GM18951 (cell line): ENCODE data around the gene SUSD1.

Experiments
- POLR2A ChIP-seq: IDR thresholded peaks from 4 replicates; pipeline ENCODE4 v1.6.1; 2011; ENCODE audit warnings: mild to moderate bottlenecking; ENCODE audit not compliant: insufficient read length, insufficient read depth; ENCODE audit errors: extremely low read depth
- in situ Hi-C: fragments of 300-500 bp; cut with MboI; formaldehyde crosslinking; loops from one replicate; pipeline ENCODE4 v1.12.0; 2022; ENCODE audit warnings: low sequenced_read_pairs, mixed read lengths, inconsistent platforms; ENCODE audit not compliant: unreplicated experiment

The SUSD1 gene

GRCh38 chr9:112072721-112073638, 102.1 kb downstream of the SUSD1 start:
- in situ Hi-C loops, result loop anchor here (10.0 kb wide), 1 partner anchor 308 kb away; no protein-coding TSS in a partner anchor
- TF ChIP-seq POLR2A, result no peak

DNA sequence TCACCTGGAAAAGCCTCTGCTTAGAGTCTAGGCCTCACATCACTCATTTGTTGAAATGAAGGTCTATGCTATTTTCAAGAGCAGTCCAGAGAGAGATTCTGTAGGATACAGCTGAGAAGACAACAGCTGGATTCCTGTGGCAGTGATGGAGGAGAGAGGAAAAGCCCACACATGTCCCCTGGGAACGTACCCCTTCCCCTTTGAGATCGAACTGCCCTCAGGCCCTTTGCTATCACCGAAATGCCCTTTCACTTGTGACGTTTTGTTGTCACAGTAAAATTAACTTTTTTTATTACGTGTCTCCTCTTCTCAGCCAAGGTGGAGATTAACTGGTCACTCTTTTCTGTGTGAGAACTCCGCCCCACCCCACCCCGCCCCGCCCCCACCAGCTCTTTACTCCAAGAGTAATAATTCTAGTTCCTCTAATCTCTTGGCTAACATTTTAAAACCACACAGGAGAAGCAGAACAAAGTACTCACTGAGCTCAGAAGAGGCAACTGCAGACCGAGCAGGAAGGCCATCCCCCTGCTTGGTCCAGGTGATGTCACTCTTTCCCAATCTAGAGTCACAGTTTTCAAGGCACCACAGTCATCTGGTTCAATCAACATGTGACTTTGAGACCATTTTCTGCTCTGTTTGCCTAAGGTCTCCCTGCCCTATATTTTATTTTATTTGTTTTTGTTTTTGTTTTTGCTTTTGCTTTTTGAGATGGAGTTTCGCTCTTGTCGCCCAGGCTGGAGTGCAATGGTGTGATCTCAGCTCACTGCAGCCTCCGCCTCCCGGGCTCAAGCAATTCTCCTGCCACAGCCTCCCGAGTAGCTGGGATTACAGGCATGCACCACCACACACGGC, 105.6 kb downstream of the SUSD1 start:
- in situ Hi-C loops, result loop anchor here (10.0 kb wide), 1 partner anchor 305 kb away; no protein-coding TSS in a partner anchor
- TF ChIP-seq POLR2A, result no peak

GRCh38 chr9:112065806-112066606, 109.1 kb downstream of the SUSD1 start:
- in situ Hi-C loops, result no loop called here
- TF ChIP-seq POLR2A, result no peak

- in situ Hi-C loops, result no loop called here
- no peak for TF ChIP-seq POLR2A
These were observed 110.2 kb downstream of the SUSD1 start for GRCh38 chr9:112064871-112065270.

DNA sequence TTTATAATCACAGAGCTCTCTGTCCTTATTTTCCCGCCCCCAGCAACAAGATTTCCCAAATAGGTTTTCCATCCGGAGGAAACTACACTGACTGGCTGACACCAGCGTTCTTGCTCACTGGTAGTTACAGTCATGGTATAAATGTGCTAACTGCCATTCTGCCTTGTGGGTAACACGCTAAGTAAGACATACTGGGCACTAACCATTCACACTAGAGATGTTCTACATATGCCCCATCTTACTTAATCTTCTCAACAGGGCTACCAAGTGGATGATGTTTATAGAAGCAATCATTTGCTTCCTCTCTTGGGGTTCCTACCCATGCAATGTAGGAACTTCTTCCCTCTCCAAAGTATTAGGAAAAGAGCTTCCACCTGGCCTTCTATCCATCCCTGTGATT, 111.5 kb downstream of the SUSD1 start:
- in situ Hi-C loops, result no loop called here
- TF ChIP-seq POLR2A, result no peak

- TF ChIP-seq POLR2A, result no peak
- in situ Hi-C loops, result no loop called here
These were observed 111.9 kb downstream of the SUSD1 start for GRCh38 chr9:112063151-112063550.

GRCh38 chr9:112061152-112061740, 113.9 kb downstream of the SUSD1 start:
- in situ Hi-C loops, result no loop called here
- no peak for TF ChIP-seq POLR2A

DNA sequence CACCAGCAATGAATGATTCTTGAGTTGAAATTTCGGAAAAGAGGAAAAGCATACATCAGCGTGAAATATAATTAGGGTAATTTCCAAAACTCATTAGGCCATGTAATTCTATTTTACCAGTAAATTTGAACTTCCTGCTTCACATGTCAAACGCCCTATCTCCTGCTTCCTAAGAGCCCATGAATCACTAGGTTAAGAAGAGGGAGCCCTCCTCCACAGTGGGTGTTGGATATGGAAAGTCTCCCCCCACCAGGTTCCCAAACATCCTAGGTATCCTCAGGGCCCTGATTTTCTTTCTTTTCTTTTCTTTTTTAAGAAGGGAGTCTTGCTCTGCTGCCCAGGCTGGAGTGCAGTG, 115.2 kb downstream of the SUSD1 start:
- in situ Hi-C loops, result no loop called here
- no peak for TF ChIP-seq POLR2A

GRCh38 chr9:112059145-112059965, 115.7 kb downstream of the SUSD1 start:
- in situ Hi-C loops, result no loop called here
- no peak for TF ChIP-seq POLR2A

GRCh38 chr9:112056996-112057395, 118.1 kb downstream of the SUSD1 start:
- TF ChIP-seq POLR2A, result no peak
- in situ Hi-C loops, result no loop called here

DNA sequence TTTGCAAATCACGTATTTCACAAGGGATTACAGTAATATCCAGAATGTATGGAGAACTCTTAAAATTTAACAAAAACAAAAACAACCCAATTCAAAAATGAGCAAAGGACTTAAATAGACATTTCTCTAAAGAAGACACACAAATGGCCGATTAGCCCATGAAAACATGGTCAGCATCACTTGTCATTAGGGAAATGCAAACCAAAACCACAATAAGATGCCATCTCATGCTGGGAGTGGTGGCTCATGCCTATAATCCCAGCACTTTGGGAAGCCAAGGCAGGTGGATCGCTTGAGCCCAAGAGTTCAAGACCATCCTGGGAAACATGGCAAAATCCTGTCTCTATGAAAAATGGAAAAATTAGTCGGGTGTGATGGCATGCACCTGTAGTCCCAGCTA, 120.2 kb downstream of the SUSD1 start:
- in situ Hi-C loops, result no loop called here
- TF ChIP-seq POLR2A, result no peak

DNA sequence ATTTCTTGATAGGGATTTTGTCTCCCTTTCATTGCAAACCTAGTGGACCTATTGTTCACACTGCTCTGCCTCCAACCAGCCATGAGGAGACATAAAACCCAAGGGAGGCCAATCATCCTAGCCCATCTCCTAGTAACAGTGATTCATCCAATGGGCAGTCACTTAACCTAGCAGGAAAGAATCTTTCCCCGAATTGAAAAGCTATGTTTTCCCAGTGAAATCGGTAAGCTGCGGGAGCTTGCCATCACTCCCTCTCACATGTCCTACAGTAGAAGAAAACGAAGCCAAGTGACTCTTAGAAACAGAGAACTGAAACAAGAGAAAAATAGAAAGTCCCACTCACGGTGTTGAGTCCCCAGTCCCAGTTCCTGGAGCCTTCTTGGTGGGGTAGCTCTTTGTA, 123.3 kb downstream of the SUSD1 start:
- TF ChIP-seq POLR2A, result no peak
- in situ Hi-C loops, result no loop called here
